Measurements from ENCODE around the gene TREML4.

Gene TREML4

DNA sequence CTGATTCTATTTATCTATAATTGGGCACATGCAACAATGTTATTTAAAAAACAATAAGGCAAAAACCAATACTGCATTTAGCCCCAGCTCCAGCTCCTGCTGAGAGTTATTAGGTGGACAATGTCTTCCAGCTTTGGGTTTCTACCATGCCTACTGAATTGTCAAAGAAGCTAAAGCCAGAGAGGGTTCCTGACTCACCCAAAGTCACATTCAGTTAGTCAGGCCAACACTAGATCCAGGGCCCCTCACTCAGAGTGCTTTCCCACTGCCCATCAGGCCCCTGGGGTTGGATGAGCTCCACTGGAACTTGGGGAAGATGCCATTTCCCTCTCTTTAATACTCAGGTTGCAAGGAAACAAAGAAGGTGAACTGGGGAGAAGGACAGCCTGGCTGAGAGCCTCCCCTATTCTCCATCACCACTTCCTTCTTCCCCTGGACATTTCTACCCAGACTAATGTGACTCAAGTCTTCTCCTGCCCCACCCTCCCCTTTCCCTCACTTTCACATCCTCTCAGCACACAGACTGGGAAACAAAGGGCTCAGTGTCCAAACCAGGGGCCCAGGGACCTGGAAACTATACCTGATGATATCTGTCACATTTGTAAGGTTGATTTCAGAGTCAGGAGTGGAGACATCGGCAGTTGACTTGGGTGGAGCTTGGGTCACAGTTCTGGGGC lies 52.4 kb downstream of the TREML4 start:
- TF ChIP-seq GATA3 (IDR thresholded peaks at IDR 0.05; ENCODE audit: low read depth, low read length) (no peak), GATA2 (IDR thresholded peaks at IDR 0.05; ENCODE audit: low read depth, low read length) (no peak)

DNA sequence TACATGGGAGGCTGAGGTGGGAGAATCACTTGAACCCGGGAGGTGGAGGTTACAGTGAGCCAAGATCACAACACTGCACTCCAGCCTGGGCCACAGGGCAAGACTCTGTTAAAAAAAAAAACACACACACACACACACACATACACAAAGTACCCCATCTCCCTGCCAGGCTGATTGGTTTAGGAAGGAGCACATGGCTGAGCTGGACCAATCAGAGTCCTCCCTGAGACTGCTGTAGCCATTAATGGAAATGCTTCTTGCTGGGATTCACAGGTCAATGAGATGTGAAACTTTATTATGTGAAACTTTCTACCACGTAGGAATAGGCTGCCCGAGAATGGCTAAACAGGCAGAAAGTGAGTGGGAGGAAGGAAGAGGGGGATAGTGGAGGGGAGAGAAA lies 55.5 kb downstream of the TREML4 start:
- no peak for TF ChIP-seq GATA2 (IDR thresholded peaks at IDR 0.05; ENCODE audit: low read depth, low read length)
- no peak for TF ChIP-seq GATA3 (IDR thresholded peaks at IDR 0.05; ENCODE audit: low read depth, low read length)

DNA sequence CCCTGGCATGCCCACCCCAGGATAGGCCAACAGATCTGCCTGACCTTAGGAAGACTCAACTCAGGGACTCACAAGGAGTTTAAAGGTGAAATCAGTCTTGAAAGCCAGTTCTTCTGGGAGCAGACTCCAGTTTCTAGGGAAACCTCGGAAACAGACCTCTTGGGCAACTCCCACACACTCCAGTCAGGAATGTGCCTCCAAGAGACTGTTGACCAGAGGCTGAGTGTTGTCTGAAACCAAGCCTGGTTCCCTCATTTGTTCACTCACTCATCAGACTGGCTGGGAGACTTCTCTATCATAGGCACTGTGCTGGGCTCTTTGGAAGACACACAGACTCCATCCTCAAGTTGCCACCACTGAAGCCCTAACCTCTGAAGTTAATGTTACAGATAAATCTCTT lies 56.6 kb downstream of the TREML4 start:
- TF ChIP-seq GATA2 (IDR thresholded peaks at IDR 0.05; ENCODE audit: low read depth, low read length) (no peak), GATA3 (IDR thresholded peaks at IDR 0.05; ENCODE audit: low read depth, low read length) (no peak)

DNA sequence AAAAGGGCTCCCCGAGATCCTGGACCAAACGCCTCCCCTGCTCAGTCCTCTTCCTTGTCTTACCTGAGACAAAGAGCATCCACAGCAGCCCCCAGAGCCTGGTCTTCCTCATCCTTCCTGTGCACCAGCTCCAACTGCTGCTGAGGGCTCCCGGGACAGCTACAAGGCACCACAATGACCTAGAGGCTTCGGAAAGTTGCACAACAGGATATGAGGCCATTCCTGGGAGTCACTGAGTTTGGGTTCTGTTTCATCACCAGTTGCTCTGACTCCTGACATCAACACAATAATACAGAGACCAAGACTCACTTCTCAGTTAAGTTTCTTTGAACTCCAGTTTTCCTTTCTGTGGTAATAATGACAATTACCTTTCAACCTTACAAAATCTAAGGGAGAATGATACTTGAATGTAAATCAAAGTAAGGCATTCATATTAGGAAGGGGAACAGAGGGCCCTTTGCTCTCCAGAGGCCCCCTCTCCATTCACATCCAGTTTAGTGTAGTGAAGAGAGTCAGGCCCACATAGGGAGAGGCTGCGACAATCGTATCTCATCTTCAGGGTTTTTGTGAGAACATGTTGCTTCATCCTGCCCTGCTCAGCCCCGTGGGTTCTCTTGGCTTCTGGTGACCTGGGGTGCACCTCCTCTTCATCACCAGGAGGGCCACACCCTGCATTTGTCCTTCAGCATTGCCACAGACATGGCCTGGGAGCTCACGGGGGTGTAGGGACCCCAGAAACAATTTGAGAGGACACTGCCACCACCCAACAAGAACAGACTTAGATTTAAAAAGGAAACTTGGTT lies 58.6 kb downstream of the TREML4 start, which contains the start of gene TREM1:
TREM1 (minus strand) TSS at position 139 of the 803 bp plus-strand sequence; CDS start at position 112, 27 bp downstream.
- TF ChIP-seq GATA2 (IDR thresholded peaks at IDR 0.05; ENCODE audit: low read depth, low read length) (no peak), GATA3 (IDR thresholded peaks at IDR 0.05; ENCODE audit: low read depth, low read length) (no peak)

DNA sequence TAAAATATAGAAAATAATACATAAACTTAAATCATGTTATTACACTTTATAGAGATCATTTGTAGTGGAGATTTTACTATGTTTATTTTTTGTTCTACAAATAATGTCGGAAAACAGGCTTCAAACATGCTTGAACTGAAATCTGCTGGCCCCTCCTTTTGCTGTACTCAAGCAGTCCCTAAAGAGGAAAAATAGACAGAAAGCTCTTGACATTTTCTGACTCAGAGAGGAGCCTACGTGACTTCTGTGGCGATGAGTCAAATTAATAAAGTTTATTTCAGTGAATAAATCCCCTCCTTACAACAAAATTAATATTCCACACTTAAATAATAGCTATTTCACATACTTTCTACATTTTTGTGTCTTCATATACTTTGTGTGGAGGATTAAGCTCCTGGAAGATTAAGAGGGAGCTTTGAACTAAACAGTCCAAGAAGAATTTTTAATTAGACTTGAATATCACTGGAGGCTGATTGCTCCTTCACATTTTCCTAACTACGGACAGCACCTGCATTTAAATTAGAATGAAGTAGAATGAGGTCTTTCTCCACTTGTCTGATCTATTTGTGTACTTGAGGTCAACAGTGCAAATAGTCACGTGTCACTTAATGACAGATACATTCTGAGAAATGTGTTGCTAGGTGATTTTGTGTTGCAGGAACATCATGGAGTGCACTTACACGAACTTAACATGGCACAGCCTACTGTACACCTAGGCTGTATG lies 60.0 kb downstream of the TREML4 start:
- TF ChIP-seq GATA2 (IDR thresholded peaks at IDR 0.05; ENCODE audit: low read depth, low read length), result no peak
- no peak for TF ChIP-seq GATA3 (IDR thresholded peaks at IDR 0.05; ENCODE audit: low read depth, low read length)
